ENCODE data around the gene CADM2.

GRCh38 chr3:85842081-85842480 is 883.3 kb downstream of the CADM2 start:
- TF ChIP-seq EZH2 (IDR thresholded peaks at IDR 0.05; ENCODE audit: insufficient read depth, poor library complexity, severe bottlenecking): no peak
- TF ChIP-seq EZH2phosphoT487 (IDR thresholded peaks at IDR 0.05; ENCODE audit: insufficient read depth, low read depth): no peak
